Measurements from ENCODE around the gene GPR108. TPM values are rescaled to one million over a fixed set of nuclear protein-coding genes. Genes with fewer than 3 reads are reported as not detected.

The GPR108 gene
- total and polyA plus RNA-seq, 2 of the 13 experiments (the other 11 are each of a cell fraction or from before 2014, with no cell fraction given): 36.4 to 63.0 TPM

GRCh38 chr19:6744381-6745301, 7.3 kb upstream of the GPR108 start (continued):
- TF ChIP-seq, protein P1, sequence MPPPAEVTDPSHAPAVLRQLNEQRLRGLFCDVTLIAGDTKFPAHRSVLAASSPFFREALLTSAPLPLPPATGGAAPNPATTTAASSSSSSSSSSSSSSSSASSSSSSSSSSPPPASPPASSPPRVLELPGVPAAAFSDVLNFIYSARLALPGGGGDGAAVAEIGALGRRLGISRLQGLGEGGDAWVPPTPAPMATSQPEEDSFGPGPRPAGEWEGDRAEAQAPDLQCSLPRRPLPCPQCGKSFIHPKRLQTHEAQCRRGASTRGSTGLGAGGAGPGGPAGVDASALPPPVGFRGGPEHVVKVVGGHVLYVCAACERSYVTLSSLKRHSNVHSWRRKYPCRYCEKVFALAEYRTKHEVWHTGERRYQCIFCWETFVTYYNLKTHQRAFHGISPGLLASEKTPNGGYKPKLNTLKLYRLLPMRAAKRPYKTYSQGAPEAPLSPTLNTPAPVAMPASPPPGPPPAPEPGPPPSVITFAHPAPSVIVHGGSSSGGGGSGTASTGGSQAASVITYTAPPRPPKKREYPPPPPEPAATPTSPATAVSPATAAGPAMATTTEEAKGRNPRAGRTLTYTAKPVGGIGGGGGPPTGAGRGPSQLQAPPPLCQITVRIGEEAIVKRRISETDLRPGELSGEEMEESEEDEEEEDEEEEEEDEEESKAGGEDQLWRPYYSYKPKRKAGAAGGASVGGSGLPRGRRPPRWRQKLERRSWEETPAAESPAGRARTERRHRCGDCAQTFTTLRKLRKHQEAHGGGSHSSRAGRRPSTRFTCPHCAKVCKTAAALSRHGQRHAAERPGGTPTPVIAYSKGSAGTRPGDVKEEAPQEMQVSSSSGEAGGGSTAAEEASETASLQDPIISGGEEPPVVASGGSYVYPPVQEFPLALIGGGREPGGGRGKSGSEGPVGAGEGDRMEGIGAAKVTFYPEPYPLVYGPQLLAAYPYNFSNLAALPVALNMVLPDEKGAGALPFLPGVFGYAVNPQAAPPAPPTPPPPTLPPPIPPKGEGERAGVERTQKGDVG (CRISPR knock-in tag; IDR thresholded peaks at IDR 0.05; ENCODE audit: borderline replicate concordance): no peak

DNA sequence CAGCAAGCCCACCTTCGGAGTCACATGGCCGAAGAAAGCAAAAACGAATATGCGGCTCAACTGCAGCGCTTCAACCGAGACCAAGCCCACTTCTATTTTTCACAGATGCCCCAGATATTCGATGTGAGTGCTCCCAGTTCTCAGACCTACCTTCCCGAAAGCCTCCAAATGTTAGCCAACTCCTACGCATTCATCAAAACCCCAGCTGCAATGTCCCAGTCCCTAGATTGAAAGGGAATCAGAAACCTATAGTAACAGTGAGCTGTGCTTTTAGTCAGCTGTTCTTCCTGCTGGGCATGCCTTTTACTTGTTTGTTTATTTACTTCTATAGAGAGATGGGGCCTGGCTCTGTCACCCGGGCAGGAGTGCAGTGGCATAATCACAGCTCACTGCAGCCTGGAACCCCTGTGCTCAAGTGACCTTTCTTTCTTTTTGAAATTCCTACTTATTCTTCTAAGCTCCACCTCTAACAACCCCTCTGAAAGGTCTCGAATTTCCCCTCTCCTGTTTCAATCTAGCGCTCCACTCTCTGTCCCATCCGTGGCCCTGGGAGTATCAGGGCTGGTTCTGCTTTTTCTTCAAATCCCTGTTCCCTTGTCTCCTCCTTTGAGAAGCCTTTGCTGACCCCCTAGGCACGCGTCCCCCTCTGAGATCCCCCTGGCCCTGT, 6.5 kb upstream of the GPR108 start:
- Histone ChIP-seq H4K20me1 (ENCODE audit: insufficient read depth, low read length) (peaks cover 16% of the 10 kb centered on the region), H2AFZ (ENCODE audit: low read length) (no peak overlapping the region), H3K4me1 (ENCODE audit: insufficient read depth, low read length) (peaks cover 55% of the 10 kb centered on the region), H3K27ac (ENCODE audit: extremely low read length, insufficient read depth, low read length) (peak overlapping the region; percentile 26), H3K36me3 (replicated peaks in 1 of 2; ENCODE audit: control insufficient read depth in 1 of 2, insufficient read depth in 2 of 2, low read length in 2 of 2) (peaks cover 13 to 45% of the 10 kb centered on the region in 2 experiments; a peak in 4 of 5 replicates), H3K4me2 (ENCODE audit: low read depth, low read length) (0 out of 2 replicates have a peak overlapping the region, but pooled peaks have one; percentile 15), H3K9me3 (ENCODE audit: low read length) (no peaks in the 10 kb centered on the region), H3K4me3 (replicated peaks in 1 of 3; ENCODE audit: insufficient read depth in 1 of 3, low read depth in 2 of 3, low read length in 3 of 3) (no peak overlapping the region), H3K27me3 (ENCODE audit: control insufficient read depth in 1 of 2, insufficient read depth in 2 of 2, low read length in 2 of 2) (no peaks in the 10 kb centered on the region; a peak in 1 of 5 replicates), H3K9ac (ENCODE audit: insufficient read depth, low read depth, low read length) (no peak overlapping the region), H3K79me2 (ENCODE audit: insufficient read depth, low read length) (peaks cover 18% of the 10 kb centered on the region)
- no TSS peak for BruUV-seq (replicated peaks)
- intact Hi-C loops (cut with micrococcal nuclease; ENCODE audit: unreplicated experiment) (no loop called here), in situ Hi-C loops (cut with HindIII; ENCODE audit: extremely low pct_ligation_motif_present, low pct_unique_long_range_greater_than_20kb) (no loop called here)
- DNase-seq (ENCODE audit: low spot score) (no peak), ATAC-seq (no peak), FAIRE-seq (no peak)
- CTCF ChIA-PET (ENCODE audit: low intra/inter-chr PET ratio, low total read pairs): no interaction called here
- POLR2A ChIA-PET: interaction anchor here (0.9 to 1.8 kb wide), 3 partner anchors 9 to 24 kb away, joined by 3 to 15 read pairs (median 3); partner anchors contain the start of gene C3
- 89% methylated on average over 15 of the region's 15 CpGs for WGBS (ENCODE audit: low lambda C conversion rate)
- TF ChIP-seq ZNF773 (CRISPR knock-in tag; IDR thresholded peaks at IDR 0.05; ENCODE audit: borderline replicate concordance) (no peak), JUNB (CRISPR knock-in tag; IDR thresholded peaks at IDR 0.05; ENCODE audit: borderline replicate concordance) (no peak), XRCC5 (optimal IDR thresholded peaks at IDR 0.05; ENCODE audit: low read length) (peak; percentile 6), ZNF317 (CRISPR knock-in tag; IDR thresholded peaks at IDR 0.05) (peak; percentile 85)
- TF ChIP-seq, protein P2, sequence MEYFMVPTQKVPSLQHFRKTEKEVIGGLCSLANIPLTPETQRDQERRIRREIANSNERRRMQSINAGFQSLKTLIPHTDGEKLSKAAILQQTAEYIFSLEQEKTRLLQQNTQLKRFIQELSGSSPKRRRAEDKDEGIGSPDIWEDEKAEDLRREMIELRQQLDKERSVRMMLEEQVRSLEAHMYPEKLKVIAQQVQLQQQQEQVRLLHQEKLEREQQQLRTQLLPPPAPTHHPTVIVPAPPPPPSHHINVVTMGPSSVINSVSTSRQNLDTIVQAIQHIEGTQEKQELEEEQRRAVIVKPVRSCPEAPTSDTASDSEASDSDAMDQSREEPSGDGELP (IDR thresholded peaks at IDR 0.05; ENCODE audit: borderline replicate concordance, low read depth): peak; percentile 34; the same call in 1 of the 2 replicates
